IPS-20b (cell line): ENCODE data around the gene ARHGAP10.

Source experiments
- H3K27ac ChIP-seq: one replicate; pipeline ENCODE4 v1.5.1; 2013; ENCODE audit warnings: low read length
- H3K27me3 ChIP-seq: 2 replicates; pipeline ENCODE4 v1.6.1; 2013; ENCODE audit warnings: mild to moderate bottlenecking, low read length, inconsistent platforms; ENCODE audit not compliant: insufficient read depth
- H3K36me3 ChIP-seq: 2 replicates; pipeline ENCODE4 v1.6.1; 2013; ENCODE audit warnings: low read depth, mild to moderate bottlenecking, inconsistent platforms, low read length, moderate library complexity; ENCODE audit not compliant: insufficient read depth
- H3K4me1 ChIP-seq: 2 replicates; pipeline ENCODE4 v1.6.1; 2013; ENCODE audit warnings: mild to moderate bottlenecking, control low read depth, inconsistent platforms, low read length, moderate library complexity; ENCODE audit not compliant: insufficient read depth
- H3K4me3 ChIP-seq: 2 replicates; pipeline ENCODE4 v1.5.1; 2013; ENCODE audit warnings: mild to moderate bottlenecking, low read length, inconsistent platforms
- H3K9ac ChIP-seq: 2 replicates; pipeline ENCODE4 v1.6.1; 2013; ENCODE audit warnings: low read depth, mild to moderate bottlenecking, inconsistent platforms, low read length, moderate library complexity
- H3K9me3 ChIP-seq: 2 replicates; pipeline ENCODE4 v1.6.1; 2013; ENCODE audit warnings: mild to moderate bottlenecking, low read depth, low read length, inconsistent platforms; ENCODE audit not compliant: insufficient read depth

The ARHGAP10 gene

DNA sequence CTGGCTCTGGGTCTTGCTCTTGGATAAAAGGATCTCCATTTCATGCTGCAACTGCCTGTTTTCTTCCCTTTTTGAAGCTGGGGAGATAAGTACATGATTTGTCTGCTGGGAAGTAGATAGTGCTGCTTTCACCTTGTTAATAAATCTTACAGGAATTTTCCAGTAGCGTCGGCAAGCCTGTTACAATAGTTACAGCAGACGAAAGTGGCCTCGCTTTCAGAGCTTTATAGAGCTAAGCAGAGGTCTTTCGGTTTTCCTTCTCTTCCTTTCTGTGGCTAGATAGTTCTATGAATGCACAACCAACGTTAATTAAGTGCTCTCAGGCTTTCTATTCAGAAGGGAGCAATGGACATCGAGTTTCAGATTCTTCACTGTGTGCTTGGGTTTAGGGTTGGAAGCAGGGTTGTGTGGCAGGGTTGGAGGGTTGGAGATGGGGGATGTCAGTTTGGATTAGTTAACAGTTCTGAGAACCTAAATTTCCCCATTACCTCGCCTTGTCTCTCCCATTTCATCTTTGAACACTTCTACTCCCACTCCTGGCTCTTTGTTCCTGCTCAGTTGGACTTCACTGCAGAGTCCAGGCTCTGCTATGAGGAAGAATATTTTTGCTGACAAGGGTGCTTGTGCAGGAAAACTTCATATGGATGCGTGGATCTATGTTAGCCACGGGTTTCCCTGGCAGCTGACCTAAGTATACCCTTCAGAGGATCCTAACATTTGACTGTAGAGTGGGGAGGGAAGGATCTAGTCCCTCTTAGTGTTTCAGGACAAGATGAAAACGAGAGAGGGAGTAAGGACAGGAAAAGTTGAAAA is 237.9 kb downstream of the ARHGAP10 start:
- Histone ChIP-seq H3K4me1 (peaks cover 7% of the 10 kb centered on the region; the same call in 1 of the 2 replicates), H3K36me3 (no peaks in the 10 kb centered on the region), H3K27ac (no peak overlapping the region), H3K27me3 (no peaks in the 10 kb centered on the region), H3K4me3 (no peak overlapping the region), H3K9ac (no peak overlapping the region), H3K9me3 (peaks cover 2% of the 10 kb centered on the region; the same call in 1 of the 2 replicates)

DNA sequence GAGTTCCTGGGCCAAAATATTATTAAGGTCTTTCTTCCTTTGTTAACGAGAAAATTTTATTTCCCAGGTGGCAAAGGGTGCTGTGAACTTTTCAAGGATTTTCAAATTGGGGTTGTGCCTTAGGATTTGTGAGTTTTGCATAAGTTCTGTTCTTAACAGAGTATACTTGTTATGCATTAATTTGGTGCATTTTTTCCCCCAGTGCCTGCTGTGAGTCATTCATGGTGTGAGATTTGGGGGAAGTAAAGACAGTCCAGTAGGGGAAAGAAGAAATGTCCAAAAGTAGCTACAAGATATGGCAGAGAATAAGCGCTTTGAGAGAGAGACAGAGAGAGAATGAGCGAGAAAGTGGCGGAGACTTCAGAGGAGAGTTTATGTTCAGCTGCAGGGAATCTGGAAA is 239.2 kb downstream of the ARHGAP10 start:
- no peaks in the 10 kb centered on the region for H3K36me3 ChIP-seq
- peaks cover 2% of the 10 kb centered on the region; the same call in 1 of the 2 replicates for H3K9me3 ChIP-seq
- no peaks in the 10 kb centered on the region for H3K27me3 ChIP-seq
- H3K9ac ChIP-seq: no peak overlapping the region
- H3K27ac ChIP-seq: no peak overlapping the region
- H3K4me1 ChIP-seq: peaks cover 10% of the 10 kb centered on the region
- no peak overlapping the region for H3K4me3 ChIP-seq

DNA sequence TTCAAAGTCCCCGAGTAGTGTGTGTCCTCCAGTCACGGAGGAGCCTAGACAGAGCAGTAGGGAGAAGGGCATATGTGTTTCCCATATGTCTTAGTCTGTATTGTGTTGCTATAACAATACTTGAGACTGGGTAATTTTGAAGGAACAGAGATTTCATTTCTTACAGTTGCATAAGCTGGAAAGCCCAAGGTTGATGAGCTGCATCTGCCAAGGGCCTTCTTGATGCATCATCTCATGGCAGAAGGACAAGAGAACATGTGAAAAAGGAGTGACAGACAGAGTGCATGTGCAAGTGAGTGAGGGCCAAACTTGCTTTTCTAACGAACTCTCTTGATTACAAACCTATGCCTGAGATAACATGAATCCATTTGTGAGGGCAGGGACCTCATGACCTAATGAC is 243.4 kb downstream of the ARHGAP10 start:
- Histone ChIP-seq H3K27me3 (no peaks in the 10 kb centered on the region), H3K27ac (no peak overlapping the region), H3K9ac (no peak overlapping the region), H3K36me3 (no peaks in the 10 kb centered on the region), H3K4me1 (peaks cover 9% of the 10 kb centered on the region), H3K4me3 (no peak overlapping the region), H3K9me3 (peaks cover 2% of the 10 kb centered on the region; the same call in 1 of the 2 replicates)

DNA sequence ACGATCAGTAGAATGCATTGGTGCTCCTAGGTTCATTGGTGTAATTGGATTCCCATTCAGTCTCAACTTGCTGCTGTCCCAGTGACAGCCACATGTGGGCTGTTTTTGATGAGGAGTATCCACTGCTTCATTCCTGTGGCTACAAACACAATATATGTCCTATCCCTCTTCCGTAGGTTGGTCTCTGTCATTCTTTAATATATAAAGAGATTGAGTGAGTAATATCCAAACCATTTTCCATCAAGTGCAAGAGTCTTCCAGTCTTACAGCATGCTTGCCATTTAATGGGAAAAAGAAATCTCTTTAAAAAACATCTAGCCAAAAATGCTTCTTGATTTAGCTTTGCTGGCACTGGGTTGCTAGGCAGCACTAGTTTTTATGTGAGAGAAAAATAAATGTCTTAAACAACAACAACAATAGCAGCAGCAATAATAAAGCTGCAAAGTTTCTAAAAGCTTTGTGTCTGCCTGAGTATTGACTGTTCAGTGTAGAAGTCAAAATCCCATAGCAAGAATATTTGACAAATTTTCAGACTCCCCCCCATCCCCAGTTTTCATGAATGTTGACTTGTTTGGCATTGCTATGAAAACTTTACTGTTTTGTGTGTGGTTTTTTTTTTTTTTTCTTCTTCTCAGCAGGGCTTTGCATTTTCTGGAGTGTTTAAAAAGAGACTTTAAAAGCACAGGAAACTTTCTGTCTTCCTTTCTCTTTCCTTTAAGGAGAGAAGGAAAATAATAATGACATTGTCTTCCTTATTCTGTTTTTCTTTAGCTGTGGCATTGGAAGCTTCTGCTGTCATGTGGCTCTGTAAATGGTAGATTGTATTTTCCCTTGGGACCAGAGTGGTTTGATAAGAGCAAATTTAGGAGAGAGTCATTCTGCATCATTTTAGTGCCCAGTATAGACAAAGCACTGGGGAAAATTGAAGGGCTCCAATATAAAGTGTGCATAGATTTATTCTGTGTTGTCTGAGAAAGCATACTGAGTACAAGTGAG is 244.3 kb downstream of the ARHGAP10 start:
- Histone ChIP-seq H3K9ac (no peak overlapping the region), H3K27me3 (no peaks in the 10 kb centered on the region), H3K9me3 (peaks cover 2% of the 10 kb centered on the region; the same call in 1 of the 2 replicates), H3K4me1 (peaks cover 6% of the 10 kb centered on the region), H3K36me3 (no peaks in the 10 kb centered on the region), H3K27ac (no peak overlapping the region), H3K4me3 (no peak overlapping the region)

DNA sequence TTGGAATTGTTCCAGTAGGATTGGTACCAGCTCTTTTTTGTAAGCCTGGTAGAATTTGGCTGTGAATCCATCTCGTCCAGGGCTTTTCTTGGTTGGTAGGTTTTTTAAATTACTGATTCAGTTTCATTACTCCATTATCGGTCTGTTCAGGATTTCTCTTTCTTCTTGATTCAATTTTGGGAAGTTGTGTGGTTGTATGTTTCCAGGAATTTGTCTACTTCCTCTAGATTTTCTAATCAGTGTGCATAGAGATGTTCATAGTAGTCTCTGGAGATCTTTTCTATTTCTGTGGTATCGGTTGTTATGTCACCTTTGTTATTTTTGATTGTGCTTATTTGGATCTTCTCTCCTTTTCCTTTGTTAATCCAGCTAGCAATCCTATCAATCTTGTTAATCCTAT is 248.7 kb downstream of the ARHGAP10 start:
- Histone ChIP-seq H3K4me3 (no peak overlapping the region), H3K36me3 (no peaks in the 10 kb centered on the region)

DNA sequence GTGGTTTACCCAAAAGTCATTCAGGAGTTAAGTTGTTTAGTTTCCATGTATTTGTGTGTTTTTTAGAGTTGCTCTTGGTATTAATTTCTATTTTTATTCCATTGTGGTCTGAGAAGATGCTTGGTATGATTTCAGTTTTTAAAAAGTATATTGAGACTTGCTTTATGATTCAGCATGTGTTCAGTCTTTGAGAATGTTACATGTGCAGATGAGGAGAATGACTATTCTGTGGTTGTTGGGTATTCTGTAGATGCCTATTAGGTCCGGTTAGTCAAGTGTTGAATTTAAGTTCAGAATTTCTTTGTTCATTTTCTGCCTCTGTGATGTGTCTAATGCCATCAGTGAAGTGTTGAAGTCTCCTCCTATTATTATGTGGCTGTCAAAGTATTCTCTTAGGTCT is 249.4 kb downstream of the ARHGAP10 start:
- Histone ChIP-seq H3K36me3 (no peaks in the 10 kb centered on the region), H3K9ac (no peak overlapping the region), H3K4me3 (no peak overlapping the region), H3K9me3 (no peaks in the 10 kb centered on the region), H3K27me3 (no peaks in the 10 kb centered on the region), H3K4me1 (0 out of 2 replicates have a peak, but pooled peaks cover 1% of the 10 kb centered on the region), H3K27ac (no peak overlapping the region)

More for the DNA sequence above, 248.7 kb downstream of the ARHGAP10 start:
- peaks cover 6% of the 10 kb centered on the region; the same call in 1 of the 2 replicates for H3K4me1 ChIP-seq
- H3K9me3 ChIP-seq: no peaks in the 10 kb centered on the region
- no peak overlapping the region for H3K9ac ChIP-seq
- H3K27me3 ChIP-seq: no peaks in the 10 kb centered on the region
- H3K27ac ChIP-seq: no peak overlapping the region

DNA sequence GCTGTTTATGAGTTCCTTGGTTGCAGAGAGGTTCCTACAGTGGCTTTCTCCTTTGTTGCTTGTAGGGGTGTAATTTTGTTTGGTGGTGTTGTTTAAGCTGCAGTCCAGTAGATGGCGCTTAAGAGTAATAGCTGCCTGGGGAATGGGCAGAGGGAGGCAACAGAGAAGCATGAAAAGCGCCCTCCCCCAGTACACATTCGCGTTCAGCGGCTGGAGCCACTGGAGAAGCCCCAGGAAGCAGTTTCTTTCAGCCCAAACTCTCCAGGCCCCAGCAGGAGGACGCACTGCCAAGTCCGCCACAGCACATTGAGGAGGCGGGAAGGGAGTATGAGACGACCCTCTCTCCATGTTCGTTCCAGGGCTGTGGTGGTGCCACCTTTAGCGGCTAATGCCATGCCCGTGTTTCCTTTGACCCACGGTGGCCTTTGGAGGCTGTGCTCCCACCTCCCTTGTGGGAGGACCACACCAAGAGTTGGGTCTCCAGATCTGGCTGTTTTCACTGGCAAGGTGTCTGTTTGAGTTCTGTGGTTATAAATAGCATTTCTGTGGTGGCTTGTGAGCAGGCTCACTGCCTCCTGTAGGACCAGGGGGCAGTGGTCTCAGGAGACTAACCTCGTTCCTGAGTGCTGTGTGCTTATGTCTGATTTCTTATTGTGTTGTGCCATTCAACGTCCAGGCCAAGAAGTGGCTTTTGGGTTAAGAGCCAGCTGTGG is 252.3 kb downstream of the ARHGAP10 start:
- no peak overlapping the region for H3K9ac ChIP-seq
- peaks cover 10% of the 10 kb centered on the region for H3K4me1 ChIP-seq
- H3K9me3 ChIP-seq: no peaks in the 10 kb centered on the region
- H3K36me3 ChIP-seq: no peaks in the 10 kb centered on the region
- no peaks in the 10 kb centered on the region for H3K27me3 ChIP-seq
- H3K27ac ChIP-seq: no peak overlapping the region
- no peak overlapping the region for H3K4me3 ChIP-seq

DNA sequence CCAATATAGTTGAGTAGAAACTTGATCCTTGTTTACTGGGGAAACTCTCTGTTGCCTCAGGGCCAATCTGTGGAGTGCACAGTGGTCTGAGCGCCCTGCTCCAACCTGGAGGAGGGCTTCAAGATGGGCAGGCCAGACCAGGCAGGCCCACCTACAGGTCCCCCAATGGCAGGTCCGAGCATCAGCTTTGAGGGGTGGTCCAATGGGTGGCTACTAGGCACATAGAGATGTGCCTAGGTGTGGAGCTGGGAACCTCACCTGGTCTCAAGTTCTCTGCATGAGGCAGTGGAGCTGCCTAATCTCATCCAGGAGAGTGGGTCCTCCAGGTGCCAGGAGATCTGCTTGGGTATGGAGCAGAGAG is 252.9 kb downstream of the ARHGAP10 start:
- Histone ChIP-seq H3K4me1 (peaks cover 10% of the 10 kb centered on the region), H3K4me3 (no peak overlapping the region), H3K27me3 (no peaks in the 10 kb centered on the region), H3K27ac (no peak overlapping the region), H3K9me3 (no peaks in the 10 kb centered on the region), H3K9ac (no peak overlapping the region), H3K36me3 (no peaks in the 10 kb centered on the region)

DNA sequence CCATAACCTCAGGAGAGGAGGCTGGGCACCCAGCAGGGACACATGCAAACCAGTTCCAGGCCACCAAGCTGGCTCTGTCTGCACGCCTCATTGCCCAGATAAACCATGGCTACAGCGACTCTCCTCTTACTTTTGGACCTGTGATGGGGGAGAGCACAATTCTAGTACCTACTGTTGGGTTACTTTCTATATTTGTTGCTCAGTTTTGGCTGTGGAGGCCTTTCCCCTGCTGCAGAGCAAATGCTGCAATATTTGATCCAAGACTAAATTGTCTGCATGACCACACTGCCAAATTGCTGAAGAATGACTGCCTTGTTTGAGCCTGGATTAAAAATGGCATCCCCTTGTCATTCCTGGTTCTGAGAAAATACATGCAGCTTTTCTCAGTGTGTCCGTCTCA is 253.5 kb downstream of the ARHGAP10 start:
- Histone ChIP-seq H3K9me3 (no peaks in the 10 kb centered on the region), H3K27ac (no peak overlapping the region), H3K27me3 (no peaks in the 10 kb centered on the region), H3K36me3 (no peaks in the 10 kb centered on the region), H3K9ac (no peak overlapping the region), H3K4me1 (peaks cover 10% of the 10 kb centered on the region), H3K4me3 (no peak overlapping the region)

DNA sequence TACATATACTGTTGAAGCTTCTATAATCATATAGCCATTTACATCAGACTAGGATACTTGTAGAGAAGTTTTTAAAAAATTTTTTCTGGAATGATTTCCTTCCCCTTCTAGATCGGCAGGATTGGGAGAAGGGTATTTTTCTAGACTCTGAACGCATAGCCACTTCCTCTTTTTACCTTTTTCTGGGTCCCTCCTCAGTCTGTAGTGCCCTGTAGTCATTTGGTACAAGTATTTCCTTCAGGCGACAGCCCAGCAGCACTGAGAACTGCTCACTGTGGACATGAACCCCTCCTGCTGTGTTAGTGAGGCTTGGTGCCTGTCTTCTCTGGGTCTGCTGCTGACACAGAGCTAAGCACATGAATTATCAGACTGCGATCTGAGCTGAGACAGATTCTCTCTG is 255.4 kb downstream of the ARHGAP10 start:
- H3K27ac ChIP-seq: no peak overlapping the region

DNA sequence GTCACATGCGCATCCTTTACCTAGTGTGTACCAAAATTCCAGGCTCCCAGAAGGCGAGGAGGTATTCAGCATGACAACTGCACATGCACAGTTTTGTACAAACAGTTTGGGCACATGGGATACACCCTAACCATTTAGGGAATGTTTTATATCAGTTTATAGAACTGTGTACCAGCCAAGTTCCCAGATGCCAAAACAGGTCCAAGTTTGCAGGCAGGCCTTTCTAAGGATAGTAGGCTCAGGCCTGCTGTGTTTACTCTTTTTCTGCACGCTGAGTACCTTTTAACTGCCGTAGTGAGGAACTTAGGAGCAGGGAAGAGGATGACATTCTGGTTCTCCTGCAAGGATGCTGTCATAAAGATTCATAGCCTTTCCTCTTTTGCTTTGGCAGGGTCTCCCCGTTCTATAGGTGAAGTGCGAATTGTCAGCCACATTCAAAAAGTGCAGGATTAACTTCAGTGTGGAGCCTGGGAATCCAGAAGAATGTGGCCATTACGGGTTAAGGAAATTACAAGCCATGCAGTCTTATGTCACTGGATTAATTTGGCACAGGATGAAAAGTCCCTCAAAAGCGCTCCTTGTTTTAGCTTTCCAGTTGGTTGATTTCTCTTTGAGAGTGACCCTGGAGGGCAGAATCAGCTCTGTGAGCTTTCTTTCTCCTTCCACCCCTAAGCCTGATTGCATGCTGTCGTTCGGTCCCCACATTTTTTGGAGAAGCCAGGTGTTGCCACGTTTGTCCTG is 259.8 kb downstream of the ARHGAP10 start:
- H3K36me3 ChIP-seq: no peaks in the 10 kb centered on the region
- H3K9me3 ChIP-seq: no peaks in the 10 kb centered on the region
- H3K27ac ChIP-seq: no peak overlapping the region
- no peak overlapping the region for H3K4me3 ChIP-seq
- no peak overlapping the region for H3K9ac ChIP-seq
- no peaks in the 10 kb centered on the region for H3K27me3 ChIP-seq
- H3K4me1 ChIP-seq: peaks cover 13% of the 10 kb centered on the region

More for the DNA sequence above, 255.4 kb downstream of the ARHGAP10 start:
- H3K27me3 ChIP-seq: no peaks in the 10 kb centered on the region
- no peak overlapping the region for H3K9ac ChIP-seq
- no peak overlapping the region for H3K4me3 ChIP-seq
- H3K36me3 ChIP-seq: no peaks in the 10 kb centered on the region
- peaks cover 10% of the 10 kb centered on the region for H3K4me1 ChIP-seq
- H3K9me3 ChIP-seq: no peaks in the 10 kb centered on the region
